ENCODE measurements around the gene PGLYRP4. TPM values are rescaled to one million over a fixed set of nuclear protein-coding genes. Genes with fewer than 3 reads are reported as not detected.

Gene PGLYRP4
- total RNA-seq, 1 experiment from 2014 or later: 0.38 TPM

DNA sequence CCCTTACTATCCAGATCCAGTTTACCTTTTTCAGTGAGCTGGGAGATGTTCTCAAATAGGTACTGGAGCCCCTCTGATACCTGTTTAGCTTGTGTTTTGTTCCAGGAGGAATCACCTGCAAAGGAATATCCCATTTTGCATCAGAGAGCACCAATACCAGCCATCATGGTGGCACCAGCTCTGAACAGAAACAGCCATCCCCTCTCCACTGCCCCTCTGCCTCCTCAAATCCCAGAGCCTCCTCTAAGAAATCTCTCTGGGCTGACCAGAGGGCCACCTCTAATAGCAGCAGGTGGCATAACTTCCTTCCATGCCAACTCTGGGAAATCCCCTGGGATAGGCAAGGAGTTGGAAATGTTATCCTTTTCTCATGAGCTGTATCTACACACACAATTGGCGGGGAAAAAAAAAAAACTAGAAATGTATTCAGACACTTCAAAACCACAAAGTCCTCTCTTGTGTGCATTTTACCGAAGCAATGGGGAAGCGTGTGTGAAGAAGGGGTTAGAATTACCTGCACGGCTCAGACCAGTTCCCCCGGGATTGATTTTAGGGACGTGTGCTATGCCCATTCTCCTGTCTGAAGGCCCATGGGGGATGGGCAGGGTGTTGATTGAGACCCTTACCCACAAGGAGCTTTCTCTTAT, 2.4 kb downstream of the PGLYRP4 start:
- Mint-ChIP-seq H3K27me3 (ENCODE audit: unreplicated experiment) (peaks cover 100% of the 10 kb centered on the region), H3K4me3 (ENCODE audit: low read depth, unreplicated experiment) (no peak overlapping the region), H3K9me3 (ENCODE audit: low read depth, unreplicated experiment) (no peaks in the 10 kb centered on the region), H3K4me1 (ENCODE audit: low read depth, unreplicated experiment) (peaks cover 35% of the 10 kb centered on the region), H3K27ac (ENCODE audit: unreplicated experiment) (no peak overlapping the region), H3K36me3 (ENCODE audit: insufficient read depth, unreplicated experiment) (no peaks in the 10 kb centered on the region)
- no peak for DNase-seq
- TF ChIP-seq, protein P1, sequence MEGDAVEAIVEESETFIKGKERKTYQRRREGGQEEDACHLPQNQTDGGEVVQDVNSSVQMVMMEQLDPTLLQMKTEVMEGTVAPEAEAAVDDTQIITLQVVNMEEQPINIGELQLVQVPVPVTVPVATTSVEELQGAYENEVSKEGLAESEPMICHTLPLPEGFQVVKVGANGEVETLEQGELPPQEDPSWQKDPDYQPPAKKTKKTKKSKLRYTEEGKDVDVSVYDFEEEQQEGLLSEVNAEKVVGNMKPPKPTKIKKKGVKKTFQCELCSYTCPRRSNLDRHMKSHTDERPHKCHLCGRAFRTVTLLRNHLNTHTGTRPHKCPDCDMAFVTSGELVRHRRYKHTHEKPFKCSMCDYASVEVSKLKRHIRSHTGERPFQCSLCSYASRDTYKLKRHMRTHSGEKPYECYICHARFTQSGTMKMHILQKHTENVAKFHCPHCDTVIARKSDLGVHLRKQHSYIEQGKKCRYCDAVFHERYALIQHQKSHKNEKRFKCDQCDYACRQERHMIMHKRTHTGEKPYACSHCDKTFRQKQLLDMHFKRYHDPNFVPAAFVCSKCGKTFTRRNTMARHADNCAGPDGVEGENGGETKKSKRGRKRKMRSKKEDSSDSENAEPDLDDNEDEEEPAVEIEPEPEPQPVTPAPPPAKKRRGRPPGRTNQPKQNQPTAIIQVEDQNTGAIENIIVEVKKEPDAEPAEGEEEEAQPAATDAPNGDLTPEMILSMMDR (IDR thresholded peaks at IDR 0.05; ENCODE audit: unreplicated experiment): no peak
- intact Hi-C loops (cut with micrococcal nuclease; ENCODE audit: unreplicated experiment): no loop called here
- BruUV-seq (replicated peaks): no TSS peak
- CTCF ChIA-PET: interaction anchor here (0.6 to 1.4 kb wide), 4 partner anchors 9 to 231 kb away, joined by 3 to 6 read pairs (median 4); no protein-coding TSS in a partner anchor

DNA sequence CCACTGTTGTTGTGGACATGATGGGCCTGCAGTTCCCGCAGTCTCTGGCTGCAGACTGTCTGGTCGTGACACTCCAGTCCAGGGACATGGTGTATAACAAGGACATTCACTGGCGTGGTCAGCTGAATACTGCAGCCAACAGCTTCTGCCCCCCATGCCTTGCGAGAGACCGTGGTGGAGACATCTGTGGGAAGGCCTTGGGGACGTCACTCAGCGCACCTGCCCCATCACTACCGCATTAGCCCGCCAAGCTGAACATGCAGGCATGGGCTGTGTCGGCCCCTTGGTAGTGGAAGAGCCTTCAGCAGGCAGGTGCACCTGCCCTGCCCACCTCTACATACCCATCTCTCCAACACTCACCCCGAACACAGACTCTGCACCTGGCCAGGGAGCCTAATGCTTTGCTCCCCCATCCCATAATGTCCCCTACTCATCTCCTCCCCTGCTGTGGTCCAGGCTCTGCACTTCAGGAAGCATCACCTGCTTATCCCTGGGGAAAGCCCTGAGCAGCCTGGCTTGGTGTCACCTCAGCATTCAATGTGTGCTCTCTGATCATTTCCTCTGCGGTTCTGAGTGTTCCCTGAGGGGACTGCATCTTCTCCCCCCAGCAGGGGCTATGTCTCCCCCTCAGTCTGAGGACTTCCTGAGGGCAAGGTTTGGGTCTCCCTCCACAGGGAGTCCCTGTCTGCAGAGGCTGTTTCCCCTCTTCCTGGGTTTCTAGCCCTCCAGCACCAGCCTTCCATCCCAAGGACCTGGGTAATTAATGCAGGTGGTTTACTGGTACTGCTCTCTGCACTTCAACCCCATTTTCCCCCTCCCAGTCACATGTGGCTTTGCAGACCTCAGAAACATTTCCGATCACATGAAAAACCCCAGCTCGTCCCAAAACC, 3.2 kb downstream of the PGLYRP4 start:
- Mint-ChIP-seq H3K4me3 (ENCODE audit: low read depth, unreplicated experiment) (no peak overlapping the region), H3K4me1 (ENCODE audit: low read depth, unreplicated experiment) (peaks cover 35% of the 10 kb centered on the region), H3K27ac (ENCODE audit: unreplicated experiment) (no peak overlapping the region), H3K9me3 (ENCODE audit: low read depth, unreplicated experiment) (no peaks in the 10 kb centered on the region), H3K36me3 (ENCODE audit: insufficient read depth, unreplicated experiment) (no peaks in the 10 kb centered on the region), H3K27me3 (ENCODE audit: unreplicated experiment) (peaks cover 100% of the 10 kb centered on the region)
- CTCF ChIA-PET: interaction anchor here (0.6 to 1.4 kb wide), 4 partner anchors 9 to 548 kb away, joined by 3 to 6 read pairs (median 4); no protein-coding TSS in a partner anchor
- DNase-seq: no peak
- intact Hi-C loops (cut with micrococcal nuclease; ENCODE audit: unreplicated experiment): no loop called here
- no TSS peak for BruUV-seq (replicated peaks)
- TF ChIP-seq, protein P1 (IDR thresholded peaks at IDR 0.05; ENCODE audit: unreplicated experiment): no peak

DNA sequence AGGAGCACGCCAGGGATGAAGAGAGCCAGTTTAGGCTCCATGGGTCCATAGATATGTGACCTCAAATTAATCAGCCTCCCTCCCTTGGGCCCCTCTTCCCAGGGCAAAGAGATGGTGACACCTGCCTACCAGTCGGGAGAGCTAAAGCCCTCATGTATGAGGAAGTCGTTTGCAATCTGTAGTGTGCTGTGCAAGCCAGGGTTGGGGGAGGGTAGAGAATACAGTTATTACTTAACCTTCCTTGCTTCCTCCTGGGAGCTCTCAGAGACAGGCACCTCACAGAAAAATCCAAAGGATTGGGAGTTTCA, 4.0 kb downstream of the PGLYRP4 start:
- Mint-ChIP-seq H3K4me3 (ENCODE audit: low read depth, unreplicated experiment) (no peak overlapping the region), H3K4me1 (ENCODE audit: low read depth, unreplicated experiment) (peaks cover 35% of the 10 kb centered on the region), H3K9me3 (ENCODE audit: low read depth, unreplicated experiment) (no peaks in the 10 kb centered on the region), H3K27me3 (ENCODE audit: unreplicated experiment) (peaks cover 95% of the 10 kb centered on the region), H3K36me3 (ENCODE audit: insufficient read depth, unreplicated experiment) (no peaks in the 10 kb centered on the region), H3K27ac (ENCODE audit: unreplicated experiment) (no peak overlapping the region)
- intact Hi-C loops (cut with micrococcal nuclease; ENCODE audit: unreplicated experiment): no loop called here
- CTCF ChIA-PET: interaction anchor here (0.6 kb wide), 2 partner anchors 44 to 549 kb away, joined by 3 read pairs; no protein-coding TSS in a partner anchor
- no peak for DNase-seq
- TF ChIP-seq, protein P1 (IDR thresholded peaks at IDR 0.05; ENCODE audit: unreplicated experiment): no peak
- BruUV-seq (replicated peaks): no TSS peak

DNA sequence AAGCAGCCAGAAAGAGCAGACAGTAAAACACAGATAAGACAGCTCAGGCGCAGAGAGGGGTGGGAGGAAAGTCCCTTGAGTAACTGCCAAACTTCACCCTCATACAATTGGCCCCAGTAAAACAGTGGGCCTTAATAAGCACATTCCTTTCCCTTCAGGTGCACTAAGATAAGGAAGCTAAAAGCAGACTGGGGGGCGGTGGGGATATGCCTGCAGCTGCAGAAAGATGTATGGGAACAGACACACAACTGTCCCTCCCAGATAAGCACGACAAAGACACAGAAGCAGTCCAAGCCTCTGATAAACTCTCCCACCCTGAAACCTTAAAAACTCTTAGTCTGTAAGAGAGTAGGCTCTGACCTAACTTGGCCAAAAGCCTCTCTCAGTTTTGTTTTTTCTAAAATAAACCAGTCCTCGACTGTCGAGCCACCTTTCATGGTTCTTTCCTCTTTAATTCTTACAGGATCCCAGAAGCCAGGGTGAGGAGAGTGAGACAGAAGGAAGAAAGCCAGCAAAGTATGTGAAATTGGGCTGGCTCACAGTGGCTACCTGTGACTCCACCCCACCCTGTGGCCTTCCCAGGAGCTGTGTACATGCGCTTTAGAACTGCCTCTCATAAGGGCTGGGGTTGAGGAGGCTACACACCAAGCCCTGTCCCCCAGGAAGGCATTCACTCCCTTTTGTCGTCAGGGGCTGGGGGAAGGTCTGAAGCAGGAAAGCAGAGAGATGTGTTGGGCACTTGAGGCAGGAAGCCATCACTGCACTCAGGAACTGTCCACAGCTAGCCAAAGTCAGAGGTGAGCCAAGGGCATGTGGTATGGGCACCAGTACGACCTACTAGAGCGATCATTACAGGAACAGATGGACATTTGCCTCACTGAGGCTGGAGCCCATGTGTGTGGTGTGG, 4.6 kb downstream of the PGLYRP4 start:
- Mint-ChIP-seq H3K9me3 (ENCODE audit: low read depth, unreplicated experiment) (no peaks in the 10 kb centered on the region), H3K27ac (ENCODE audit: unreplicated experiment) (no peak overlapping the region), H3K36me3 (ENCODE audit: insufficient read depth, unreplicated experiment) (no peaks in the 10 kb centered on the region), H3K4me3 (ENCODE audit: low read depth, unreplicated experiment) (no peak overlapping the region), H3K27me3 (ENCODE audit: unreplicated experiment) (peaks cover 95% of the 10 kb centered on the region), H3K4me1 (ENCODE audit: low read depth, unreplicated experiment) (peaks cover 35% of the 10 kb centered on the region)
- intact Hi-C loops (cut with micrococcal nuclease; ENCODE audit: unreplicated experiment): no loop called here
- no TSS peak for BruUV-seq (replicated peaks)
- TF ChIP-seq, protein P1 (IDR thresholded peaks at IDR 0.05; ENCODE audit: unreplicated experiment): no peak
- CTCF ChIA-PET: interaction anchor here (0.6 to 1.5 kb wide), 3 partner anchors 8 to 44 kb away, joined by 3 to 5 read pairs (median 3); no protein-coding TSS in a partner anchor
- DNase-seq: no peak
